OCI-LY3 (cell line): ENCODE results near the gene PEDS1.

Experiments used
- H2AFZ ChIP-seq: fragments of 200-600, 300-600 bp; shearing (Covaris generic); 2 replicates; pipeline ENCODE4 v1.6.0; 2014; ENCODE audit warnings: antibody characterized with exemption, low read depth, low read length
- H3K27ac ChIP-seq: fragments of 200-600, 300-600 bp; sonication (generic); 2 replicates; pipeline ENCODE4 v1.5.1; 2014; ENCODE audit warnings: mild to moderate bottlenecking, low read length, moderate library complexity, mixed read lengths
- H3K27me3 ChIP-seq: fragments of 200-600, 300-600 bp; sonication (generic); 2 replicates; pipeline ENCODE4 v1.6.1; 2014; ENCODE audit warnings: low read depth, low read length, mixed read lengths
- H3K36me3 ChIP-seq: fragments of 200-600, 300-600 bp; sonication (generic); replicated peaks from 2 replicates; pipeline ENCODE3; 2014; ENCODE audit warnings: low read depth, low read length, mixed read lengths
- H3K4me1 ChIP-seq: fragments of 300-600, 200-600 bp; sonication (generic); 2 replicates; pipeline ENCODE4 v1.6.1; 2014; ENCODE audit warnings: low read length, mixed read lengths
- H3K4me2 ChIP-seq: fragments of 200-600, 300-600 bp; sonication (generic); 2 replicates; pipeline ENCODE4 v1.6.1; 2014; ENCODE audit warnings: low read length, mixed read lengths
- H3K4me3 ChIP-seq: fragments of 300-600, 200-600 bp; sonication (generic); 2 replicates; pipeline ENCODE4 v1.5.1; 2014; ENCODE audit warnings: antibody characterized with exemption, mild to moderate bottlenecking, low read length, moderate library complexity
- H3K79me2 ChIP-seq: fragments of 300-600, 200-600 bp; shearing (Covaris generic); 2 replicates; pipeline ENCODE4 v1.6.1; 2014; ENCODE audit warnings: mild to moderate bottlenecking, low read length, mixed read lengths
- H3K9ac ChIP-seq: fragments of 300-600, 200-600 bp; shearing (Covaris generic); 2 replicates; pipeline ENCODE4 v1.6.0; 2014; ENCODE audit warnings: mild to moderate bottlenecking, low read length, moderate library complexity
- H3K9me3 ChIP-seq: fragments of 200-600, 300-600 bp; shearing (Covaris generic); 2 replicates; pipeline ENCODE4 v1.6.1; 2014; ENCODE audit warnings: low read length, mixed read lengths; ENCODE audit not compliant: insufficient read depth
- H4K20me1 ChIP-seq: fragments of 200-600, 300-600 bp; sonication (generic); 2 replicates; pipeline ENCODE4 v1.6.1; 2016; ENCODE audit warnings: low read length, mixed read lengths; ENCODE audit not compliant: insufficient read depth
- CTCF ChIP-seq: fragments of 200-600, 300-600 bp; sonication (generic); IDR thresholded peaks from 2 replicates; pipeline ENCODE4 v1.5.1; 2014; ENCODE audit warnings: antibody characterized with exemption, low read length, low read depth
- EZH2phosphoT487 ChIP-seq: fragments of 200-600 bp; shearing (Covaris generic); IDR thresholded peaks from 2 replicates; pipeline ENCODE4 v1.6.1; 2018; ENCODE audit warnings: antibody characterized with exemption, mixed run types, low read depth

PEDS1 gene

DNA sequence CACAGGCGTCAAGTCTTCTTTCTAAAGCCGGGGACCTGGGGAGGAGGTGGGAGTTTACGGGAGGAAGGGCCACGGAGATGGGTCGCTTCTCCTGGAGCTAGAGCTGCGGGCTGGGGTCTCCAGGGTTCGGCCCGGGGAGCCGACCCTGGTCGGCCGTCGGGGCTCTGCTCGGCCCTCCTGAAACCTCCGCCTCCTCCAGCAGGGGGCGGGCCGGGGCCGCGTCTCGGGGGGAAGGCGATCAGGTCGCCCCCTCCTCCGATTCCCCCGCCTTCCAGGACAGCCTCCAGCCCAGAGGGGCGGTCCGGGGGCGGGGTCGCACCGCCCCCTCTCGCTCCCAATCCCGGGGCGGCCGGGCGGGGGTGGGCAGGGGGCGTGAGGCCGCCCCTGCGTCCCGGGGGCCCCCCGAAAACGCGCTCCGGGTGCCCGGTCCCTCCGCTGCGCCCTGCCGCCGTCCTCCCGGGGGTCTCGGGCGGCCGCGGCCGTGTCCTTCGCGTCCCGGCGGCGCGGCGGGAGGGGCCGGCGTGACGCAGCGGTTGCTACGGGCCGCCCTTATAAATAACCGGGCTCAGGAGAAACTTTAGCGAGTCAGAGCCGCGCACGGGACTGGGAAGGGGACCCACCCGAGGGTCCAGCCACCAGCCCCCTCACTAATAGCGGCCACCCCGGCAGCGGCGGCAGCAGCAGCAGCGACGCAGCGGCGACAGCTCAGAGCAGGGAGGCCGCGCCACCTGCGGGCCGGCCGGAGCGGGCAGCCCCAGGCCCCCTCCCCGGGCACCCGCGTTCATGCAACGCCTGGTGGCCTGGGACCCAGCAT is 36.9 kb upstream of the PEDS1 start, which contains the start of gene CEBPB:
CEBPB (plus strand) TSS at position 580 of the 814 bp plus-strand sequence; CDS start at position 784, 204 bp downstream.
- Histone ChIP-seq H3K36me3 (peaks cover 22% of the 10 kb centered on the region), H3K9ac (peak within 1 kb of the TSS; percentile 94), H3K4me3 (peak within 1 kb of the TSS; percentile 91), H3K27ac (peak within 1 kb of the TSS; percentile 83), H2AFZ (peak within 1 kb of the TSS; percentile 75), H3K4me1 (peaks cover 26% of the 10 kb centered on the region), H3K27me3 (peaks cover 7% of the 10 kb centered on the region), H4K20me1 (peaks cover 20% of the 10 kb centered on the region), H3K4me2 (peak within 1 kb of the TSS; percentile 85), H3K79me2 (peaks cover 32% of the 10 kb centered on the region), H3K9me3 (no peaks in the 10 kb centered on the region)
- TF ChIP-seq CTCF (peak; percentile 76), EZH2phosphoT487 (no peak)

GRCh38 chr20:50189681-50190250 is 36.2 kb upstream of the PEDS1 start:
- H2AFZ ChIP-seq: peak overlapping the region; percentile 62
- peaks cover 26% of the 10 kb centered on the region for H3K4me1 ChIP-seq
- no peak overlapping the region for H3K27ac ChIP-seq
- peaks cover 20% of the 10 kb centered on the region for H4K20me1 ChIP-seq
- peak overlapping the region; percentile 85 for H3K4me2 ChIP-seq
- peaks cover 21% of the 10 kb centered on the region for H3K36me3 ChIP-seq
- peaks cover 12% of the 10 kb centered on the region for H3K27me3 ChIP-seq
- peaks cover 32% of the 10 kb centered on the region for H3K79me2 ChIP-seq
- H3K4me3 ChIP-seq: peak overlapping the region; percentile 91
- no peaks in the 10 kb centered on the region for H3K9me3 ChIP-seq
- peak overlapping the region; percentile 94 for H3K9ac ChIP-seq
- TF ChIP-seq EZH2phosphoT487: no peak
- no peak for TF ChIP-seq CTCF

DNA sequence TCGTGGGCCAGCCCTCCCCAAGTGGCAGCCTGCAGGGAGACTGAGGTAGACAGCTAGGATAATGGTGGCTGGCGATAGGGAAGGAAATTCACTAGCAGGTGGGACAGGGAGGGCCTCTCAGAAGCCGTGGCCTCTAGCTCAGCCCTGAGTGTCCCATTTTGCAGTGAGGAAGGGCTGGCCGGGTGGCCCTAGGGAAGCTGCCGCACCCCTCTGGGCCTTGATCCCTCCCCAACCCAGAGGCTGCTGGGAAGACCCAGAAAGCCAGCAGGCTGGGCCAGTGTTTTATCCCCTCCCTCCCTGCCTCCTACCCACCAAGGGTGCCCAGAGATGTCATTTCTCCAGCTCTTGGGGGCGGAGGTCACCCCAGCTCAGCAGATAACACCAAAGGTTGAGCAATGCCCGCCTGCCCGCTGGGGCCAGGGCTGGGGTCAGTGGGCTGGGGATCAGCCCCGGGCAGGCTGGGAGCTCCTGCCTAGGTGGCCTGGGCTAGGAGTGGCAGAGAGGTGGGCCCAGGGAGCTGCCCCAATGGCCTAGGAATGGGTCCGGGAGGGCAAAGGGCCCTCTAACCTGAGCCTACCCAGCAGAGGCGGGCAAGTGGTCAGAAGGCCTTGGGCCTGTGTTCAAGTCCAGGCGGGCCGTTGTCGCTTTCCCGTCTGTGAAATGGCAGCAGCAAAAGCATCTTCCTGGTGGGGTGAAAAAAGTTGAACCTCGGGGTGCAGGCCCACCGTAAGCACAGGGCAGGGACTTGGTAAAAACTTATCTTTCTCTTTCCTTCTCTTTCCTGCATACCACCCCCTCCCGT is 35.6 kb upstream of the PEDS1 start:
- Histone ChIP-seq H3K79me2 (peaks cover 25% of the 10 kb centered on the region), H3K9me3 (no peaks in the 10 kb centered on the region), H3K9ac (no peak overlapping the region), H2AFZ (no peak overlapping the region), H3K27me3 (peaks cover 18% of the 10 kb centered on the region), H3K4me1 (peaks cover 26% of the 10 kb centered on the region), H4K20me1 (peaks cover 16% of the 10 kb centered on the region), H3K36me3 (peaks cover 15% of the 10 kb centered on the region), H3K27ac (no peak overlapping the region), H3K4me2 (no peak overlapping the region), H3K4me3 (no peak overlapping the region)
- TF ChIP-seq CTCF: no peak
- no peak for TF ChIP-seq EZH2phosphoT487

DNA sequence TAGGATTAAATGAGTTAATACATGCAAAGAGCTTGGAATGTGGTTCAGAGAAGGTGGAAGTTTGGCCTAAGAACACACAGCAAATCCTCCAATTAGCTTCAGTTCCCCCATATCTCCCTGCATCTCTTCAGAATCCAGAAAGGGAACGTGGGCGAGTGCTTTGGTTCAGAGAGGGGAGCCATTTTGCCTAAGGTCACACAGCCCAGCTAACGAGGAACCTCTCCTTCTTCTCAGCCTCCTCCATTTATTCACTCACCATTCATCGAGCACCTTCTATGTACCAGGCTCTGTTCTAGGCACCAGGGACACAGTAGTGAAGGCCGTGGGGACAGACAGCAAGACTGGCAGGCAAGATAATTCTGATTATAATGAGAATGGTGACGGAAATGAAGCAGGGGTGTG is 34.8 kb upstream of the PEDS1 start:
- Histone ChIP-seq H3K36me3 (peaks cover 8% of the 10 kb centered on the region), H3K9ac (no peak overlapping the region), H3K27ac (no peak overlapping the region), H2AFZ (no peak overlapping the region), H4K20me1 (peaks cover 8% of the 10 kb centered on the region), H3K79me2 (peaks cover 18% of the 10 kb centered on the region), H3K4me2 (no peak overlapping the region), H3K9me3 (no peaks in the 10 kb centered on the region), H3K4me3 (no peak overlapping the region), H3K4me1 (peaks cover 24% of the 10 kb centered on the region), H3K27me3 (peaks cover 18% of the 10 kb centered on the region)
- TF ChIP-seq EZH2phosphoT487: no peak
- TF ChIP-seq CTCF: no peak
